Renal cortex interstitium (tissue), 11 donors: ENCODE measurements around the gene SPECC1L. TPM values are rescaled to one million over a fixed set of nuclear protein-coding genes. Genes with fewer than 3 reads are reported as not detected.
A peak's percentile ranks its signal among the peaks of the same experiment; 100 is the strongest.
"Not testable (repeated sequence)": the region's sequence is repeated elsewhere in the genome, so short reads cannot be mapped to it uniquely, and the experiment has no call there.

Experiments
- DNase-seq, 11 donors: peaks; one replicate each; pipeline ENCODE4 v3.0.0-alpha.2; 2013; ENCODE audit warnings: low read depth in 9 of 11, low spot score in 4 of 11; ENCODE audit errors: extremely low read depth in 1 of 11
- polyA plus RNA-seq, 3 donors: library from polyadenylated mRNA; unstranded; fragments of 120-200 nt; gene quantifications; one replicate each; pipeline ENCODE4 v1.2.1, GENCODE V29; 2013; ENCODE audit not compliant: insufficient read length in 3 of 3

Gene SPECC1L
- polyA plus RNA-seq, 3 donors = 44.5 to 53.2 (median 51.3) TPM

DNA sequence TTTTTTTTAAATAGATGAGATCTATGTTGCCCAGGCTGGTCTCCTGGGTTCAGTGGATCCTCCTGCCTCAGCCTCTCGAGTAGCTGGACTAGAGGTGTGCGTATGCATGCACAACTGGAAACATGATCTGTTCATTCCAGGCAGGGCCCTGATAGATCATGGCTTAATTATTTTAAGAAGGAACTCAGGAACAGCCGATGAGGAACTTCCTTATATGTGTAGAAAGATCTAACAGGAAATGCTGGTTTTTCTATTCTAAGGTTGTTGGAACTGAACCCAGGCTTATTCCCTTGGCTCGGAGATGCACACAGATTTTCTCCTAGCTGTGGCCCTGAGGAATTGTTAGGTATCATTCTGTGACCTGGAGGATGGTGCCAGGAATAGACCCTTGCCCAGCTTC, 32.4 kb downstream of the SPECC1L start:
- DNase-seq = no peak

DNA sequence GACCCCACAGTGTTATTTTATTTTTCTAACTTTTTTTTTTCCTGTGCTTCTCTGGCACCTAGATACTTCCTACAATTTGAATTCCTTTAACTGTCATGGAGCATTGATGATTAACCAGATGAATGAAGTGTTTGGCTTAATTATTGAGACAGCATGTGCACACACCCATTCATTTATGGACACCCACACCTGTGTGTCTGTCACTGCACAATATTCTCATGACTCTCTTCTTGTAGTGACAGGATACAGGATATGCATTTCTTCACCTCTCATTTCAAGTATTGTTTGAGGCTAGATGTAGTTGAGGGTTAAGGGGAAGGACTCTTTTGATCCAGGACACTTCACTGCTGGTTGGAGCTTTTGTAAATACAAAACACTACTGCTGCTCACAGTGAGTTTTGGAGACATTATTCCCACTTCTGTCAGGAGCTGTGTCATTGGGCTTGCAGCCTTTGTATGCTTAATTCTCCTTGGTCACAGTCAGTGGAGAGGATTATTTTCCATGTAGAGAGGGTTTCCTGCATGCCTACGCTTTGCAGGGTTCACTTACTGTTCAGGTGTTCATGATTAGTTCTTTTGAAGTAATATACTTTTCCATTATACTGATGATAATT, 33.5 kb downstream of the SPECC1L start:
- no peak for DNase-seq

DNA sequence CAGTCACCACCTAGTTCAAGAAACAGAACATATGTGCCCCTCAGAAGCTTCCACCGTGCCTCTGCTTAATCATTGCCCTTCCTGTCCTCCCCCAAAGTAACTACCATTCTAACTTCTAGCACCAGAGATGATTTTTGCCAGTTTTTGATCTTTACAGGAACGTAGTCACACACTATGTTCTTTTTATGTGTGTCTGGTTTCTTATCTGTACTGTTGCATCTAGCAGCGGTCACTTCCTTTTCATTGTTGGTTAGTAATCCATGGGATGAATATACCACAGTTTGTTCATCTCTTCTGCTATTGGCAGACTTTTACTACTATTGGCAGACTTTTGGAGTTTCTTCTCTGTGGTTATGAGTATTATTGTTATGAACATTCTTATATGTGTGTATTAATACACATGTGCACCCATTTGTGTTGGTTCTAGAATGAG, 34.6 kb downstream of the SPECC1L start:
- no peak for DNase-seq

DNA sequence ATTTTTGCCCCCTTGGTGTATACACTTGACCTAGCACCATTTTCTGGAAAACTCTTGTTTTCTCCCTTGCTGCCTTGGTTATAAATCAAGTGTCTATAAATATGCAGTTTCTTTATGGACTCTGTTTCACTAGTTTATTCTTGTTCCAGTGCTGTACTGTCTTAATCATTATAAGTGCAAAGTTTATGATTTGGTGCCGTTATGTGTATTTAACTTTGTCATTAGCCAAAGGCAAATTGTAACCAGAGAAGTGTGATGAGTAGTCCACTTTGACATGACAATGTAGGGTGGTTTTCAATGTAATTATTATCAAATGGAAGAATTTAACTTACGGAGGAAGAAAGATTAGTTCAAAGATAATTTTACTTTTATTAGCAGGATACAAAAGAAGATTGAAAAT, 40.3 kb downstream of the SPECC1L start:
- no peak for DNase-seq

DNA sequence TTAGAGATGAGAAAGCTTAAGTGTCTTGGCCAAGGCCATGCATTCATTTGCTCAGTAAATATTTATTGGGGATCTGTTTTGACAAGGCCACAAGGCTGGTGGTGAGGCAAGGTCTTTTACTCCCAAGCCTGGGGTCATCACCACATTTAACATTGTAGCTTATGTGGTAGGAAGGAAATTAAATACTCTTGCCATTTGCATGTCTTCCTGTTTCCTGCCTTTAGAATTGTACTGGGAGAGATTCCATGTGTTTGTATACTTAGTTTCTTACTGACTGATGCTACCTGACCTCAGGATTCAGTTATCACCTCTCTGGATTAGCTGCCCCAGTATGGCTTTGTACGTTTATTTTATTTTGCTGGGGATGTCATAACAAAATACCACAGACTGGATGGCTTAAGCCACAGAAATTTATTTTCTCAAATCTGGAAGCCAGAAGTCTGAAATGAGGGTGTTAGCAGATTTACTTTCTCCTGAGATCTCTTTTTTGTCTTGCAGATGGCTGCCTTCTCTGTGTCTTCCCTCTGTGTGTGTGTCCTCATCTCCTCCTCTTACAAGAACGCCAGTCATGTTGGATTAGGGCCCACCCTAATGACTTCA, 44.8 kb downstream of the SPECC1L start:
- no peak for DNase-seq

DNA sequence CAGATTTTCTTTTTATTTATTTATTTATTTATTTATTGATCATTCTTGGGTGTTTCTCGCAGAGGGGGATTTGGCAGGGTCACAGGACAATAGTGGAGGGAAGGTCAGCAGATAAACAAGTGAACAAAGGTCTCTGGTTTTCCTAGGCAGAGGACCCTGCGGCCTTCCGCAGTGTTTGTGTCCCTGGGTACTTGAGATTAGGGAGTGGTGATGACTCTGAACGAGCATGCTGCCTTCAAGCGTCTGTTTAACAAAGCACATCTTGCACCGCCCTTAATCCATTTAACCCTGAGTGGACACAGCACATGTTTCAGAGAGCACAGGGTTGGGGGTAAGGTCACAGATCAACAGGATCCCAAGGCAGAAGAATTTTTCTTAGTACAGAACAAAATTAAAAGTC, 45.6 kb downstream of the SPECC1L start:
- DNase-seq = not testable (repeated sequence)

DNA sequence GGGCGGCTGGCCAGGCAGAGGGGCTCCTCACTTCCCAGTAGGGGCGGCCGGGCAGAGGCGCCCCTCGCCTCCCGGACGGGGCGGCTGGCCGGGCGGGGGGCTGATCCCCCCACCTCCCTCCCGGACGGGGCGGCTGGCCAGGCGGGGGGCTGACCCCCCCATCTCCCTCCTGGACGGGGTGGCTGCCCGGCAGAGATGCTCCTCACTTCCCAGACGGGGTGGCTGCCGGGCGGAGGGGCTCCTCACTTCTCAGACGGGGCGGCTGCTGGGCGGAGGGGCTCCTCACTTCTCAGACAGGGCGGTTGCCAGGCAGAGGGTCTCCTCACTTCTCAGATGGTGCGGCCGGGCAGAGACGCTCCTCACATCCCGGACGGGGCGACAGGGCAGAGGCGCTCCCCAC, 46.9 kb downstream of the SPECC1L start:
- not testable (repeated sequence) for DNase-seq

DNA sequence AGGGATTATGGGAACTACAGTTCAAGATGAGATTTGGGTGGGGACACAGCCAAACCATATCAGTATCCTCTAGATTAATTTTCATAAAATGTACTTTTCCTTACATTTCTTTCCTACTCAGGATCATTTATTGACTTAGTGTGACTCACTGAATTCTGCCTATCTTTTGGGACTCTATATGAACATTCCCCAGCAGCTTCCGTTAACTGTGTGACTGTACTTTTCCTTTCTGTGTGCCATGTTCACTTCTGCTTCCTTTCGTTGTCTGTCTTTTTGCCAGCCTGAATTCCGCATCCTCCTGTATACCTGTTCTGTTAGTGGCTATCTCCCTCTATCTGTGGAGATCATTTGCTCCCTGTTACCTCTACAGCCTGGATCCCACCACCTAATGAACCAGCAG, 48.8 kb downstream of the SPECC1L start:
- no peak for DNase-seq

DNA sequence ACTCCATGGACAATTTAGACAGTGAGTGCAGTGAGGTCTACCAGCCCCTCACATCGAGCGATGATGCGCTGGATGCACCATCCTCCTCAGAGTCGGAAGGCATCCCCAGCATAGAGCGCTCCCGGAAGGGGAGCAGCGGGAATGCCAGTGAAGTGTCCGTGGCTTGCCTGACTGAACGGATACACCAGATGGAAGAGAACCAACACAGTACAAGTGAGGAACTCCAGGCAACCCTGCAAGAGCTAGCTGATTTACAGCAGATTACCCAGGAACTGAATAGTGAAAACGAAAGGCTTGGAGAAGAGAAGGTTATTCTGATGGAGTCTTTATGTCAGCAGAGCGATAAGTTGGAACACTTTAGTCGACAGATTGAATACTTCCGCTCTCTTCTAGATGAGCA, 51.4 kb downstream of the SPECC1L start:
- DNase-seq = no peak

DNA sequence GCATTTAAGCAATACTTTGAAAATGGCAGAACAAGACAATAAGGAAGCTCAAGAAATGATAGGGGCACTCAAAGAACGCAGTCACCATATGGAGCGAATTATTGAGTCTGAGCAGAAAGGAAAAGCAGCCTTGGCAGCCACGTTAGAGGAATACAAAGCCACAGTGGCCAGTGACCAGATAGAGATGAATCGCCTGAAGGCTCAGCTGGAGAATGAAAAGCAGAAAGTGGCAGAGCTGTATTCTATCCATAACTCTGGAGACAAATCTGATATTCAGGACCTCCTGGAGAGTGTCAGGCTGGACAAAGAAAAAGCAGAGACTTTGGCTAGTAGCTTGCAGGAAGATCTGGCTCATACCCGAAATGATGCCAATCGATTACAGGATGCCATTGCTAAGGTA, 51.9 kb downstream of the SPECC1L start:
- DNase-seq = no peak

DNA sequence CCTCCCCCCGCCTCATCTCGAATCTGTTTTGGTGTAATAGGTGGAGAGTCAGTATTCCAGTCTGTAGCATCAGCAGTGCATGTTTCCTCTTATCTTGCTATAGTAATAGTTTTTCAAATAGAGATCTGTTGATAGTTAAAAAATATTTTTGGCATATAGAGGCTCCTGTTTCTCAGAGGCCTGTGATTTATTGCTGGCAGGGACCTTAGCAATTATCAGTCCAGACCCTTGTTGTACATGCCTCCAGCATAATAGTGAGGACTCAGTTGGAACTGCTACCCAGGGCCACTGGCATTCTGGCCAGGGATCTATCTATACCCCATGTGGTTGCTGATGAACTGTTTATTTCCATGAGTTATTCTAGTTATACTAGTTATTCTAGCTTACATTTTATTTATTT, 52.6 kb downstream of the SPECC1L start:
- no peak for DNase-seq

DNA sequence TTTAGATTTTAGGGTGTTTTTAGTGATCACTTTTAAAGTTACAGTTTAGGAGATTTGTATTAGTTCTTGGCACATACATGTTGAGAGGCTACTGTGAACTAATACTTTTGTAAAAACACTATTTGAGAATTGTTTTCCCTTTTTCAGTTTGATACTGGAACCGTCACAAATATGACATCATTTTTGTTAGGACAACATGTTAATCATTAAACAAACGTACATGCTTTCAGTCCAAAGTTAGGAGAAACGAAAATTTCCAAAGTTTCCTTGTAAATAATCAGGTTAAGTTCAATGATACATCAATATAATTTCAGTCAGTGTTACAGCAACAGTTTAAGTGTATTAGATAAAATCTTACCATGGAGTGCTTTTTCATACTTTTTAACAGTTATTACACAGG, 53.1 kb downstream of the SPECC1L start:
- no peak for DNase-seq

DNA sequence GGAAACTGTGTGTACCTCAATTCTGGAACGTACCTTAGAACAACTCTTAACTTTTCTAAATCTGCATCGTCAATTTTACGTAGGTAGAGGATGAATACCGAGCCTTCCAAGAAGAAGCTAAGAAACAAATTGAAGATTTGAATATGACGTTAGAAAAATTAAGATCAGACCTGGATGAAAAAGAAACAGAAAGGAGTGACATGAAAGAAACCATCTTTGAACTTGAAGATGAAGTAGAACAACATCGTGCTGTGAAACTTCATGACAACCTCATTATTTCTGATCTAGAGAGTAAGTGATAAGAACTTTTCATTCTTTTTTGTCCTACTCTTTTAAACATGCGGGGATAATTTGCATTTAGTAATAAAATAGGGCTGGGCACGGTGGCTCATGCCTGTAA, 53.5 kb downstream of the SPECC1L start:
- no peak for DNase-seq

DNA sequence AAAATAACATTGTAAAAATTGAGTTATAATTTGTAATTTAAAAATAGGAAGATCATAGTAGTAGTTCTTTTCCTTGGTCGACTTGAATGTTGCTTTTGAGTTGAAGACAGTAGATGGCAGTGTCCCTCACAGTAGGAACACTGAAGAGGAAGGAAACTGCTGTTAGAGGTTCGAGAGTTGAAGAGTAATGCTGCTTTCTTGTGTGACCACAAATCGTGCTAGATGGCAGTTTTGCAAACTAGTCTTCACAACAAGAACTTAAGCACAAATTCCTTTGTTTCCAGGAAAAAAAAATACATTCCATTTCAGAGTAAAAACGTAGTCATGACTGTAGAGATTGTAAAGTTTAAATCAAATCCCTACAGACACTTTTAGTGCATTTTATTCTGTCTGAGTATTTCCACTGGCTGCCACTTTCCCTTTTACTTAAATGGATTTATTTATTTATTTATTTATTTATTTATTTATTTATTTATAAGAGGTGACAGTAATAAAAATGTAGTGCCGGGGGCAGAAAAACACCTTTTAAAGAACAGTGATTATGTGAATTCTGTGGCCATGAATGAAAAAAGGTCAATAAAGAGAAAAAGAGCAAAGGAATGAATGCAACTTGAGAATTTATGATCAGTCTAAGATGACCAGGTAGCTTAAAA, 54.6 kb downstream of the SPECC1L start:
- DNase-seq = peak in 10 of 11 donors; percentile 60 to 86 (median 69)

DNA sequence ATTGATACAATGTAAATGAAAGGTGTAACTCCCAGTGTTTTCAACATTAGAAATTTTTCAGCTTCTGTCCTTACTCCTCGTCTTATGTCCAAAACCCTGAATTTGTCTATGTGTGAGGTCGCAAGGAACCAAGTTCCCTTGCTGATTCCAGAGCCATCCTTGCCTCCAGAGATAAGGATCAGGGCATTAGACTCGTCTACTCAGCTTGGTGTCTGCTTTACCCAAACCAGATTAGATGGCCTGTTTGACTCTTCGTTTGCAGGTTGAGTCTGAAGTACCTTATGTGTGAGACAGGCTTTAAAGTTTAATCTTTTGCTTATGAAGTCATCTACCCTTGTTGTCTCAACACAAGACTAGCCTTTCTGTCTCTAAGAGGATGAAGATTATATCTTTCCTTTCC, 55.6 kb downstream of the SPECC1L start:
- DNase-seq = no peak

DNA sequence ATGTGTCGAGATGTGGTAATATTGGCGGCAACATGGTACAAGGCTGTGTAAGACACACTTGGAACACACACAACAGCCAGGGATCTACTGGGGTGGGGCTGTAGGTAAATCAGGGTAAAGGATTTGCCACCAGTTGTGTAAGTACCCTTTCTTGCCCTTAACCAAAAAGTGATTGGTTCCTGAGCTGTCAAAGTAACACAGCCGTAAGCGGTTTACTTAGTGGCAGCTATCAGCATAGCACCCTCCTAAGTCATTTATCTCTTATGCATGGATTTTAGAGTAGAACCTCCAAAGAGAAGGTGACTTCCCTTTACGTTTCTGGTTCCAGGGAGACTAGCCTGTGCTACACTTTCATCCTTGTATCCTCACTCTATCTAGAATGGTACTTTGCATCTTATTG, 57.2 kb downstream of the SPECC1L start:
- DNase-seq = no peak

DNA sequence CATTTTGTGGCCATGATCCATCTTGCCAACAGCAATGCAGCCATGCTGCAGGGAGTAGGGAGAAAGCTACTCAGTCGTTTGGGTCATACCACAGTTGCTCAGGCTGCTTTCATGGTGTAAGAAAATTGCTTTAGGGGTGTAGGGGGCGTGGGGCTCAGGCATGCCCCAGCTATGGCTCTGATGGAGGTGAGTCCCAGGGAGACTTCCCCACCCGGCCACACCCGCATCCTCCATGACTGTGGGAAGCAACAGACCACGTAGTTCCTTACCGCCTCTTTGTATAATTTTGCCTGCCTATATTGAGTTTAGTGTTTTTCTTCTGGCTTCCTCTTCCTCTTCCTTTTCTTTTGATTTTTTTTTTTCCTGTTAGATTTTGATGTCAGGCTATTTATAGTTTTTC, 58.8 kb downstream of the SPECC1L start:
- no peak for DNase-seq

DNA sequence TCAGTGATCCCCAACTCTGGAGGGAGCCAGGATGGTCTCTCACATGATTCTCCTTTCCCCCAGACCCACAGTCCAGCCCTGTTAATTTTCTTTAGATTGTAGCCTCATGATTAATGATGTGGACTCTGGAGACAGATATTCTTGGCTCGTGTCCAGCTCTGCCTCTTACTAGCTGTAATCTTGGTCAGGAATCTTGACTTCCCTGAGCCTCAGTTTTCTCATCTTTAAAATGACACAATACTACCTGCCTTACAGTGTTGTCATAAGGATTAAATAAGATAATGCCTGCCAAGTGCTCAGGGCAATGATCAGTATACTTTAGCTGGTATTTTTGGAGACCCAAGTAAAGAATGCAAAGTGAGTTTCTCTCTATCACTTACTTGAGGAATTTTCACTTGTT, 60.0 kb downstream of the SPECC1L start:
- DNase-seq = no peak

DNA sequence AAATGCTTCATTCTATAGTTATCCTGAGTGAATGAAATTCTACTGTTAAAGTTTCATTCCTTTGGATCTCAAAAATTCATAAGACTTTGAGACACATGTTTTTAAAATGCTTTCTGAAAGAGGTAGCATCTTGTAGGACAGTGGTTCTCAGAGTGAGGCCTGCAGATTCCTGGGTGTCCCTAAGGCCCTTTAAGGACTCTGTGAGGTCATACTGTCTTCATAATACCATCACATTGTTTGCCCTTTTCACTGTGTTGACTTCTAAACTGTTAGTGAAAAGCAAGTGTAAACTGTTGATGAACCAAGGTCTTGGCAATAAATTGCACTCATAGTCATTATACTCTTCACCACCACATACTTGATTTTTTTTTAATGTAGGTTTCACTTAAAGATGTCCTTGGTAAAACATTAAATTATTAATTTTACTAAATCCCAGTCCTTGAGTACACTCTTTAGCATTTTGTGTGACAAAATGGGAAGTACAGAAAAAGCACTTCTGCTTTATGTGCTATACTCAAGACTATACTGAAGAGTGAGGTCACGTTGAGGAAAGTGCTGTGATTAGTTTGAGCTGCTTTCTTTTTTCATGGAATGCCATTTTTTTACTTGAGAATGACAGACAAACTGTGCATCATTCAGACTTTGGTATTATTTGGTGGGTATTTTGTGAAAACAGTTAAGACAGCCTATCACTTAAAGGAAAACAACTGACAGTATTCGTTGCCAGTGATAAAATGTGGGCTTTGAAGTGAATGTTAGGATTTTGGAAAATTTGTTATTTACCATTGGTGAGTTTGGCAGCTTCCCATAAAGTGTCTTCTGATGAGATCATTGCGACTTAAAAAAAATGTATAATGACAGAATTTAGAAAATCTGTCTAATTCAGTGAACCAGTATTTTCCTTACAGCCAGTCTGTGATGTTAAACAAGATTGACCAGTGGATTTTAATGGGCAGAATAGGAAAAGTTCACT, 61.1 kb downstream of the SPECC1L start:
- DNase-seq = no peak

DNA sequence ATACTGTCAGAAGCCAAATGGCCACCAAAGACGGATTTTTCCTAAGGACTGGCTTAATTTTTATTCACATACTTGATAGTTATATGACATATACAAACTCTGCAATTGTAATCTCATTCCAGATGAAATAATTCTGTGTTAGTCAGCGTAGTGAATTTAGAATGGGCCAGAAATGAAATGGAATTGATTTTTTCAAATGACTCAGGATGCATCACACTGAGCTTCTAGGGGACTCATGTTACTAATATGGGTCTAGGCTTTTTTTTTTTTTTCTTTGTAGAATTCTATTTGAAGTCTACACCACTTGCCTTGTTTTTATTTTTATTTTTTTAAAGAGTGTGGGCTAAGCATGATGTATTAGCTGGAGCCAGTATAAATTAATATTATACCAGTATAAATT, 62.7 kb downstream of the SPECC1L start:
- DNase-seq = no peak
